Endodermal cell (in vitro differentiated cells): ENCODE data around the gene ERCC6. TPM values are rescaled to one million over a fixed set of nuclear protein-coding genes. Genes with fewer than 3 reads are reported as not detected.

Source experiments
- DNase-seq: peaks from one replicate; pipeline ENCODE4 v3.0.0-alpha.2; 2017
- H3K27ac ChIP-seq: 2 replicates; pipeline ENCODE4 v1.5.1; 2013; ENCODE audit warnings: mild to moderate bottlenecking, low read depth, low read length, moderate library complexity
- H3K27me3 ChIP-seq: 2 replicates; pipeline ENCODE4 v1.6.1; 2013; ENCODE audit warnings: mild to moderate bottlenecking, low read length, moderate library complexity; ENCODE audit not compliant: insufficient read depth, control insufficient read depth, poor library complexity, severe bottlenecking
- H3K36me3 ChIP-seq: 2 replicates; pipeline ENCODE4 v1.7.0; 2013; ENCODE audit warnings: mild to moderate bottlenecking, low read length, moderate library complexity; ENCODE audit not compliant: control insufficient read depth, insufficient read depth
- H3K4me1 ChIP-seq: one replicate; pipeline ENCODE4 v1.7.0; 2013; ENCODE audit warnings: low read length; ENCODE audit not compliant: control insufficient read depth, insufficient read depth
- H3K4me3 ChIP-seq: 2 replicates; pipeline ENCODE4 v1.5.1; 2013; ENCODE audit warnings: mild to moderate bottlenecking, low read length, moderate library complexity
- H3K9ac ChIP-seq: 2 replicates; pipeline ENCODE4 v1.6.1; 2013; ENCODE audit warnings: mild to moderate bottlenecking, low read length, moderate library complexity; ENCODE audit not compliant: poor library complexity, severe bottlenecking; ENCODE audit errors: extremely low read depth
- H3K9me3 ChIP-seq: 2 replicates; pipeline ENCODE4 v1.6.1; 2013; ENCODE audit warnings: mild to moderate bottlenecking, low read length, moderate library complexity; ENCODE audit not compliant: control insufficient read depth
- H3K27ac Mint-ChIP-seq: 2 replicates; pipeline ENCODE4 v1.8.0; 2020; ENCODE audit warnings: mixed read lengths
- H3K27me3 Mint-ChIP-seq: 2 replicates; pipeline ENCODE4 v1.8.0; 2021; ENCODE audit warnings: mild to moderate bottlenecking, mixed read lengths; ENCODE audit not compliant: insufficient read depth
- H3K36me3 Mint-ChIP-seq: 2 replicates; pipeline ENCODE4 v1.8.0; 2020; ENCODE audit warnings: low read depth, mixed read lengths
- H3K4me1 Mint-ChIP-seq: 2 replicates; pipeline ENCODE4 v1.8.0; 2020; ENCODE audit warnings: mixed read lengths
- H3K4me3 Mint-ChIP-seq: 2 replicates; pipeline ENCODE4 v1.8.0; 2020; ENCODE audit warnings: mild to moderate bottlenecking, moderate library complexity, mixed read lengths
- H3K9me3 Mint-ChIP-seq: 2 replicates; pipeline ENCODE4 v1.8.0; 2020; ENCODE audit warnings: mild to moderate bottlenecking, mixed read lengths
- CTCF ChIP-seq: fragments of 200-600 bp; sonication (generic); conservative IDR thresholded peaks from 2 replicates; pipeline ENCODE4 v1.5.0; 2021; ENCODE audit warnings: antibody characterized with exemption, mild to moderate bottlenecking
- WGBS, 2 experiments: methylation state at CpG; one replicate each; pipeline versions ENCODE4 v1.1.5 to v1.1.7; 2013; ENCODE audit warnings: missing lambda C conversion rate in 2 of 2, mixed read lengths in 1 of 2; ENCODE audit not compliant: insufficient coverage in 1 of 2, insufficient read length in 1 of 2; 5-methylcytosine and 5-hydroxymethylcytosine counted together
- total RNA-seq, 2 donors: library from RNA; stranded (reverse); fragmentation: NEBNext Ultra II Directional in 1 of 2; extraction: Animal tissue kit (Norgen Biotek cat#: 25700) in 1 of 2; gene quantifications; 2 replicates in 1 of 2; 3 replicates in 1 of 2; pipeline ENCODE4 v1.2.1, GENCODE V29; 2021

Gene ERCC6
- total RNA-seq, 2 donors from 2014 or later, result 18.8 to 19.5 TPM

- no peaks in the 10 kb centered on the region for H3K9me3 Mint-ChIP-seq
- no peak overlapping the region for H3K27ac Mint-ChIP-seq
- peaks cover 10% of the 10 kb centered on the region for H3K4me1 Mint-ChIP-seq
- no peak for TF ChIP-seq CTCF
- H3K4me3 ChIP-seq, result no peak overlapping the region
- no peaks in the 10 kb centered on the region for H3K27me3 Mint-ChIP-seq
- no peaks in the 10 kb centered on the region for H3K36me3 Mint-ChIP-seq
- no peak overlapping the region for H3K4me3 Mint-ChIP-seq
- H3K9ac ChIP-seq, result no peak overlapping the region
- H3K9me3 ChIP-seq, result no peaks in the 10 kb centered on the region
- H3K27me3 ChIP-seq, result no peaks in the 10 kb centered on the region
- no peak overlapping the region for H3K27ac ChIP-seq
- no peaks in the 10 kb centered on the region for H3K4me1 ChIP-seq
- no peaks in the 10 kb centered on the region for H3K36me3 ChIP-seq
- no peak for DNase-seq
- WGBS, 2 experiments, result 85% methylated on average over 2 of the region's 2 CpGs; no CpG with 5 or more reads in 1 of the 2 experiments
These were observed 40.5 kb downstream of the ERCC6 start for GRCh38 chr10:49498425-49498824.

GRCh38 chr10:49497358-49497757 lies 41.6 kb downstream of the ERCC6 start:
- Histone ChIP-seq H3K27me3 (no peaks in the 10 kb centered on the region), H3K36me3 (no peaks in the 10 kb centered on the region), H3K9me3 (no peaks in the 10 kb centered on the region), H3K27ac (no peak overlapping the region), H3K4me1 (no peaks in the 10 kb centered on the region), H3K9ac (no peak overlapping the region), H3K4me3 (no peak overlapping the region)
- Mint-ChIP-seq H3K36me3 (no peaks in the 10 kb centered on the region), H3K4me3 (no peak overlapping the region), H3K27ac (no peak overlapping the region), H3K4me1 (peaks cover 3% of the 10 kb centered on the region), H3K27me3 (no peaks in the 10 kb centered on the region), H3K9me3 (no peaks in the 10 kb centered on the region)
- no peak for TF ChIP-seq CTCF
- 91% methylated on average over 2 of the region's 2 CpGs; no CpG with 5 or more reads in 1 of the 2 experiments for WGBS, 2 experiments
- no peak for DNase-seq

- H3K36me3 Mint-ChIP-seq, result no peaks in the 10 kb centered on the region
These were observed 50.7 kb downstream of the ERCC6 start for GRCh38 chr10:49488056-49488717.

More at GRCh38 chr10:49488056-49488717, 50.7 kb downstream of the ERCC6 start:
- H3K27ac ChIP-seq, result no peak overlapping the region
- 91 to 100% methylated on average over 4 to 8 of the region's 8 CpGs for WGBS, 2 experiments
- H3K36me3 ChIP-seq, result no peaks in the 10 kb centered on the region
- no peak overlapping the region for H3K9ac ChIP-seq
- H3K27me3 ChIP-seq, result no peaks in the 10 kb centered on the region
- no peak overlapping the region for H3K4me3 Mint-ChIP-seq
- H3K4me3 ChIP-seq, result no peak overlapping the region
- H3K27ac Mint-ChIP-seq, result no peak overlapping the region
- H3K4me1 Mint-ChIP-seq, result no peaks in the 10 kb centered on the region
- TF ChIP-seq CTCF, result no peak
- no peaks in the 10 kb centered on the region for H3K9me3 ChIP-seq
- no peaks in the 10 kb centered on the region for H3K9me3 Mint-ChIP-seq
- DNase-seq, result no peak
- H3K27me3 Mint-ChIP-seq, result no peaks in the 10 kb centered on the region
- H3K4me1 ChIP-seq, result no peaks in the 10 kb centered on the region
